ENCODE data around the gene DMXL1. TPM values are rescaled to one million over a fixed set of nuclear protein-coding genes. Genes with fewer than 3 reads are reported as not detected.

Gene DMXL1
- total and polyA plus RNA-seq, 4 donors: 4.3 to 38.1 (median 25.1) TPM

- WGBS: 96% methylated on average over 2 of the region's 2 CpGs
- Histone ChIP-seq H3K9ac (ENCODE audit: low read depth in 1 of 2, low read length in 2 of 2) (no peak overlapping the region), H3K4me1 (ENCODE audit: control insufficient read depth in 4 of 4, insufficient read depth in 4 of 4, low read length in 3 of 4) (peaks cover 0 to 22% (median 5%) of the 10 kb centered on the region in 4 donors), H3K9me3 (ENCODE audit: control insufficient read depth in 4 of 4, low read length in 3 of 4) (no peaks in the 10 kb centered on the region), H3K36me3 (ENCODE audit: control insufficient read depth in 4 of 4, insufficient read depth in 3 of 4, low read depth in 1 of 4, low read length in 3 of 4) (no peaks in the 10 kb centered on the region), H3K27me3 (ENCODE audit: control insufficient read depth in 4 of 4, insufficient read depth in 4 of 4, low read length in 3 of 4) (no peaks in the 10 kb centered on the region), H3K27ac (ENCODE audit: low read depth in 1 of 2, low read length in 2 of 2) (no peak overlapping the region), H3K4me3 (ENCODE audit: low read depth in 1 of 3, low read length in 3 of 3) (no peak overlapping the region)
- TF ChIP-seq JUND (IDR thresholded peaks at IDR 0.05): no peak
- no peak for TF ChIP-seq RAD21 (IDR thresholded peaks at IDR 0.05)
- no peak for TF ChIP-seq SP1 (IDR thresholded peaks at IDR 0.05)
- TF ChIP-seq GABPA (IDR thresholded peaks at IDR 0.05 in 1 of 2, conservative IDR thresholded peaks at IDR 0.05 in 1 of 2): no peak
- no peak for TF ChIP-seq ZBTB33 (IDR thresholded peaks at IDR 0.05)
- TF ChIP-seq TAF1 (conservative IDR thresholded peaks at IDR 0.05): no peak
- TF ChIP-seq REST (IDR thresholded peaks at IDR 0.05): no peak
- no peak for TF ChIP-seq ATF3 (IDR thresholded peaks at IDR 0.05)
- no peak for TF ChIP-seq YY1 (IDR thresholded peaks at IDR 0.05)
- TF ChIP-seq FOXA2 (IDR thresholded peaks at IDR 0.05): no peak
- no peak for TF ChIP-seq FOXA1 (IDR thresholded peaks at IDR 0.05)
- TF ChIP-seq NR2F2 (IDR thresholded peaks at IDR 0.05): no peak
- no peak for TF ChIP-seq EGR1 (IDR thresholded peaks at IDR 0.05; ENCODE audit: low read depth in 2 of 2)
- TF ChIP-seq CTCF (IDR thresholded peaks at IDR 0.05; ENCODE audit: low read depth, low read length, missing input control): no peak
- DNase-seq (ENCODE audit: low spot score): no peak
Observed at GRCh38 chr5:119271758-119272730, 201.2 kb downstream of the DMXL1 start.

Data from liver (tissue), 9 donors.